Ectodermal cell (in vitro differentiated cells): ENCODE data around the gene PHF14.

Source experiments
- H3K27ac ChIP-seq: 2 replicates; pipeline ENCODE4 v1.7.0; 2013; ENCODE audit warnings: mild to moderate bottlenecking, low read depth, low read length; ENCODE audit not compliant: insufficient read depth, poor library complexity, severe bottlenecking
- H3K27me3 ChIP-seq: 2 replicates; pipeline ENCODE4 v1.7.0; 2013; ENCODE audit warnings: mild to moderate bottlenecking, low read length; ENCODE audit not compliant: insufficient read depth, control insufficient read depth, poor library complexity, severe bottlenecking
- H3K36me3 ChIP-seq: one replicate; pipeline ENCODE4 v1.7.0; 2013; ENCODE audit warnings: low read length; ENCODE audit not compliant: control insufficient read depth, insufficient read depth
- H3K4me1 ChIP-seq: one replicate; pipeline ENCODE4 v1.7.0; 2013; ENCODE audit warnings: low read length; ENCODE audit not compliant: control insufficient read depth, insufficient read depth
- H3K4me3 ChIP-seq: 2 replicates; pipeline ENCODE4 v1.7.0; 2013; ENCODE audit warnings: low read depth, low read length, control low read depth; ENCODE audit not compliant: insufficient read depth
- H3K9me3 ChIP-seq: 2 replicates; pipeline ENCODE4 v1.7.0; 2013; ENCODE audit warnings: mild to moderate bottlenecking, low read length, moderate library complexity; ENCODE audit not compliant: control insufficient read depth
- WGBS, 2 experiments: methylation state at CpG; one replicate each; pipeline ENCODE4 v1.1.7; 2013; ENCODE audit warnings: missing lambda C conversion rate in 2 of 2; 5-methylcytosine and 5-hydroxymethylcytosine counted together

Gene PHF14

DNA sequence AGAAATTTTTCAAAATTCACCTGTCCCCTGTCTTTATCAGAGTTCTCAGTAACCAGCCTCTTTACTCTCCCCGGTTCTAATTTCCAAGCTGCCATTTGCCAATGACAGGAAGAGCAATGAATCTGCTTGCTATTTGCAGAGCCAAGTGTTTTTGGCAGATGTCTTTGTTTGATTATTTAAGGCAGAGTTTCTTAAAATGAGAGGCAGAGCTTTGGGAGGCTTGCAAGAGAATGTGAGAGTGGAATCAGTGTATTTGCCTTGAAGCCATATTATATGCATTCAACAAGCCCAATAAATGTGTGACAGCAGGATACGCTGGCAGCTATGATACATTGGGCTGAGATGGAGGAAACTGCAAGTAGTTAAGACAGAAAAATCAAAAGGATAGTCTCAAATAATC lies 196.5 kb downstream of the PHF14 start:
- Histone ChIP-seq H3K36me3 (no peaks in the 10 kb centered on the region), H3K4me1 (no peaks in the 10 kb centered on the region), H3K4me3 (no peak overlapping the region), H3K9me3 (no peaks in the 10 kb centered on the region), H3K27me3 (no peaks in the 10 kb centered on the region), H3K27ac (no peak overlapping the region)
- 89 to 100% methylated on average over 2 of the region's 2 CpGs for WGBS, 2 experiments

DNA sequence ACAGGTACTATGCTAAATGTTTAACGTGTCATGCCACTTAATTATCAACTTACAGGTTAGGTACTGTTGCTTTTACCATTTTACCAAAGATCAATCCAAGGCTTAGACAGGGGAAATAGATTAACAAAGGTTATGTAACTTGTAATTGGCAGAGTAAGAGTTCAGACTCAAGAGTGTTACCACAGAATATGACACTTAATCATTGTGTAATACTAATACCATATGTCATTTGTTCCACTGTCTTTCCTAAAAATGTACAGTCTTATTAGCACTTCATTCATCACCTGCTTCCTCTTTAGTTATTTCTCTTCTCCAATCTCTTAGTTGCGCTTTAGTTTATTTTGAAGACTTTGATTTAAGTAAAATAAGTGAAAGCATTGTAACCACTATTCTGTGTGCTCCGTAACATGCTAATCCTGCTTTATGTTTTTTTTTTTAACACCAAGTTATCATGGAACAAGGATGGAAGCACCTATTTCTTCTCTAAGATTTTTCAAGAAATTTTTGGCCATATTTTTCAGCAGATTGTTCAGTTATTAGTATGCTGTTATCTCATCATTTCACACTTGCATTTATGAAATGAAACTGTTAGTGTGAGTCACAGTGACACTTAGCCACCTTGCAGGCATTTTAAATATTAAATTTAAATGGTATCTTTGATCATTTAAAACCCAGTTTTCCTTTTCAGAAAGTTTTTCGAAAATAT lies 197.3 kb downstream of the PHF14 start:
- Histone ChIP-seq H3K9me3 (no peaks in the 10 kb centered on the region), H3K36me3 (no peaks in the 10 kb centered on the region), H3K27me3 (no peaks in the 10 kb centered on the region), H3K4me3 (no peak overlapping the region), H3K4me1 (no peaks in the 10 kb centered on the region), H3K27ac (no peak overlapping the region)
- WGBS, 2 experiments: 83 to 94% methylated on average over 1 to 3 of the region's 4 CpGs

DNA sequence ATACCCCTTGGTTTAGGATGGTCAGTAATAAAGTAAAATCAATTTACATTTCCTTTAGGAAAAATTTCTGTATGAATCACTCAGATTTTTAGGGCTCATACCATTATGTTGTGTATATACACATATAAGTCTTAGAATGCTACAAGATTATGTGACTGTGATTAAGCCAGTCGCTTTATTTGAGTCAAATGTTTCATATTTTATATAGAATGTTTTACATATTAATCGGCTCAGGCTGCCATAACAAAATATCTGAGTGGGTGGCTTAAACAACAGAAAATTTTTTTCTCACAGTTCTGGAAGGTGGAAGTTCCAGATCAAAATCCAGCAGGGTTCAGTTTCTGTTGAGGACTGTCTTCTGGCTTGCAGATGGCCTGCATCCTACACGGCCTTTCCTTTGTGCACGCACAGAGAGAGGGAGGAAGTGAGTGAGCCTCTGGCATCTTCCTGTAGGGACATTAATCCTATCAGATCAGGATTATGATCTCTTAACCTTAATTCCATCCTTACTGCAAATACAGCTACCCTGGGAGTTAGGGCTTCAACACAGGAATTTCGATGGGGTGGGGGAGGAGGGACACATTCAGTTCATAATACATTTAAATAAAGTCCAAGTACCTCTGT lies 198.0 kb downstream of the PHF14 start:
- WGBS, 2 experiments: 83 to 84% methylated on average over 2 to 3 of the region's 5 CpGs
- no peaks in the 10 kb centered on the region for H3K27me3 ChIP-seq
- no peaks in the 10 kb centered on the region for H3K4me1 ChIP-seq
- H3K9me3 ChIP-seq: no peaks in the 10 kb centered on the region
- no peaks in the 10 kb centered on the region for H3K36me3 ChIP-seq
- H3K27ac ChIP-seq: no peak overlapping the region
- H3K4me3 ChIP-seq: no peak overlapping the region

DNA sequence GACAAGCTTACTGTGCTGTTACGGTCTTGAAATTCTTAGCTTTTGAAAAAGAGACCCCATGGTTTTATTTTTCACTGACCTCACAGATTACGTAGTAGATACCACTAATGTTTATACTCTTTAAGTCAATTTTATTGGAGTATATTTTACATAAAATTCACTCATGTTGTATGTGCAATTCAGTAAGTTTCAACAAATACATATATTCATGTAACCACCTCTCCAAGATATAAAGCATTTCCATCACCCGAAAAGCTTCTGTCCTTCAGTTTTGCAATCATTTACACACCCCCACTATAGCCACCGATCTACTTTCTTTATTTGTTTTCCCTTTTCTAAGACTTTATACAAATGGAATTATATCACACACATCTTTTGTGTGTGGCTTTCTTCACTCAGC lies 199.2 kb downstream of the PHF14 start:
- Histone ChIP-seq H3K4me1 (no peaks in the 10 kb centered on the region), H3K36me3 (no peaks in the 10 kb centered on the region), H3K27me3 (no peaks in the 10 kb centered on the region), H3K27ac (no peak overlapping the region), H3K4me3 (no peak overlapping the region), H3K9me3 (no peaks in the 10 kb centered on the region)
- 94% methylated on average over 3 of the region's 4 CpGs for WGBS, 2 experiments

DNA sequence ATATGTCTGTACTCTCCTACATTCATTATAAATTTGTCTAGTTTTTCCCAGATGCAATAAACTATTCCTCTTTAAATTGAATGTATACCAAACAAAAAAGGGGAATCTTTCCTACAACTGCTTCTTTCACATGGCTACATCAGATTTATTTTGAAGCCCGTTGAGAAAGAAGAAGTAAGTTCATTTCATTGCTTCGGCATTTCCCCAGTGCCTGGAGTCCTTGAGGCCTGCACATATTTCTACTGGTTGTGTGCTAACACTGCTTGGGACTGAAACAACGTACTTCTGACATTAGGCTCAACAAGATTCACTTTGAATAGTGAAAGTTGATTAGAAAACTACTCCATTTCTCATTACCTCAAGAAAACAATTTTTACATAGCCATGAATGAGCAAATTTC lies 201.7 kb downstream of the PHF14 start:
- no peaks in the 10 kb centered on the region for H3K27me3 ChIP-seq
- no peak overlapping the region for H3K27ac ChIP-seq
- no peaks in the 10 kb centered on the region for H3K9me3 ChIP-seq
- H3K36me3 ChIP-seq: no peaks in the 10 kb centered on the region
- no peaks in the 10 kb centered on the region for H3K4me1 ChIP-seq
- H3K4me3 ChIP-seq: no peak overlapping the region
- 86 to 92% methylated on average over 2 to 3 of the region's 3 CpGs for WGBS, 2 experiments

DNA sequence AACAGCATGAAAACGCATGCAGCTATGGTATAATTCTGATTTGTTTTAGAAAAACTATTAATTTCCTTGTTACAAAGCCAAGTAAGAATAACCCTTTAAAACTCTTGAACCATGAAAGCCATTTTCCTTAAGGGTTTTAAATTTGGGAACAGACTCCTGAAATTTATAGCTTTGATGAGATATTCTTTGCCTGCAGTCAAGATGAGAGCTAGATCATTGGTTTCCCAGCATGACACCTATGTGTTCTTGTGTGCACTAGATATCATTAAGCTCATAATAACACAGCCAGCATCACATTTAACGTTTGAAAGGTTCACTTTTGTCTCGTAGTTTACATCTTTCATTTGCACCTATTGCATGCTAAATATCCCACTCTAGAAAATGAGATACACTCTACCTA lies 202.2 kb downstream of the PHF14 start:
- Histone ChIP-seq H3K9me3 (no peaks in the 10 kb centered on the region), H3K27ac (no peak overlapping the region), H3K36me3 (no peaks in the 10 kb centered on the region), H3K4me3 (no peak overlapping the region), H3K4me1 (no peaks in the 10 kb centered on the region), H3K27me3 (no peaks in the 10 kb centered on the region)
- 70 to 93% methylated on average over 2 to 3 of the region's 3 CpGs for WGBS, 2 experiments

DNA sequence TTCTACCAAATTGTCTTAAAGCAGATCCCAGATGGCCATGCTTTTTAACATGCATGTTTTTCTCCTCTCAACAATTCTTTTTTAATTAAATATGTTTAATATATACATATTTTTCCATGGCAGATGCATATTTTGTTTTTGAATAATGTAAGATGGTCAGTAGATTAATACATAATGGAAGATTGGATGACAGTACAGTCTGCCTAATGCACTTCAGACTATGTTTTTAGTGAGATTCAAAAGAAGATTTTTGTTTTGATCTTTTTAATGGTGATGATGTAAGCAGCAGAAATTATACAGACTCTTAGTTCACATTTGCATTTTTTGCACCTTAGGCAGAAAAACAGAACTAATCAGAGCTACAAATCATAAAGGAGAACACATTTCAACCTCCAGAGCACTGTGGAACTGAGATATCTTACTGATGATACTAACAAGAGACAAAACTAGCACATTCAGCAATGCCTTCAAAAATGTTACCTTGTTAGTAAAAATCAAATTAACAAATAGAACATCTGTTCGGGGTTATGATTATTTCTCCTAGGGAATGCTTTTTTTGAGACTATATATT lies 203.4 kb downstream of the PHF14 start:
- Histone ChIP-seq H3K9me3 (no peaks in the 10 kb centered on the region), H3K36me3 (no peaks in the 10 kb centered on the region), H3K4me3 (no peak overlapping the region), H3K27ac (no peak overlapping the region), H3K4me1 (no peaks in the 10 kb centered on the region), H3K27me3 (no peaks in the 10 kb centered on the region)
- WGBS, 2 experiments: 80 to 90% methylated on average over 1 of the region's 1 CpG

DNA sequence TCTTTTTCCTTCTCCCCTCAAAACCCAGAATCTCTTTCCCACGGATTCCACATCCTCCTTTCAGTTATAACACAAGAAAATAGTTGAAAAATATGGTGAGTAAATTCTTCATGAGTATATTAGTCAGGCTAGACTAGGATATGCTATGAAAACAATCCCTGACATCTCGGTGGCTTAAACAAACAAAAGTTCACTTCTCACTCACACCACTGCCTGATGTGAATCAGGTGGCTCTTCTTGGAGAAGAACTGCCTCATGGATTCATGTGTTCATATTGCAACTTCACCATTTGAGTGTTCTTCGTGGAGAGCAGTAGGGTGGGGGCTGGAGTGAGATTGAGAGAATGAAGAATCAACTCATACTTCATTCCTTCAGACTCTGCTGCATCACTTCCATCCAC lies 204.1 kb downstream of the PHF14 start:
- no peaks in the 10 kb centered on the region for H3K27me3 ChIP-seq
- H3K9me3 ChIP-seq: no peaks in the 10 kb centered on the region
- H3K27ac ChIP-seq: no peak overlapping the region
- no peak overlapping the region for H3K4me3 ChIP-seq
- H3K4me1 ChIP-seq: no peaks in the 10 kb centered on the region
- no peaks in the 10 kb centered on the region for H3K36me3 ChIP-seq
- WGBS, 2 experiments: 90 to 100% methylated on average over 1 of the region's 3 CpGs

DNA sequence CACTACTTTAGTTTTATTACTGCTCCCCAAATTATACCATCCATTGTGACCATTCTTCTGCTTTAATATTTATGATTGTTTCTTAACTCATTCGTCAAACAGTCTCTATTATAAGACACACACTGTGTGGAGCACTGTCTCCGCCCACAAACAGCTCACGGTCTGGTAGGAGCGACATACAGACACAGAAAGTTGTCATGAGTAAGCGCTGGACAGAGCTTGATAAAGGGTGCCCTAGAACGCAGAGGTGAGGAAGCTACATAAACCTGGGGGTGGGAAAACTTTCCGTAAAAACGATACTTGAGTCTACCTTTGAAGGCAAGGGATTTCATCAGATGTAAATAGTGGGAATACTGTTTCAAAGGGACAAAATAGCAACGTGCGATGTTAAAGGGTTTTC lies 207.9 kb downstream of the PHF14 start:
- 93 to 95% methylated on average over 10 of the region's 10 CpGs for WGBS, 2 experiments

DNA sequence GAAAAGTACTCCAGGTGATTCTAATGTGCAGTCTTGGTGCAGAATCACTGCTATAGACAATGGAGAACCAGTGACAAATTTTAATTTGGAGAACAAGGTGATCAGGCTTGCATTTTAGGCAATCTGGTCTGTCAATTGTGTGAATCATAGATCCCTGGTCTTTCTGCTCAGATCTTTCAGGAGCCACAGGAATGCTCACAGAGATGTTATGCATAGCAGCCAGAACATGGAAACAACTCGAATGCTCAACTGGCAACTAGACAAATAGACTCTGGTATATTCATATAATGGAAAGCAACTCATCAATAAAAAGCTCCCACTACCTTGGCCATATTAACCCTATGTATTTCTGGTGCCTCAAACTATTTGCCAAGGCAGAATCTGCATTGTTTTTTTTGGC lies 209.1 kb downstream of the PHF14 start:
- no peak overlapping the region for H3K27ac ChIP-seq
- 90 to 100% methylated on average over 1 of the region's 1 CpG for WGBS, 2 experiments
- H3K9me3 ChIP-seq: peaks cover 5% of the 10 kb centered on the region
- H3K4me1 ChIP-seq: no peaks in the 10 kb centered on the region
- H3K27me3 ChIP-seq: no peaks in the 10 kb centered on the region
- H3K36me3 ChIP-seq: no peaks in the 10 kb centered on the region
- H3K4me3 ChIP-seq: no peak overlapping the region

More for the DNA sequence above, 207.9 kb downstream of the PHF14 start:
- Histone ChIP-seq H3K4me3 (no peak overlapping the region), H3K27me3 (no peaks in the 10 kb centered on the region), H3K27ac (no peak overlapping the region), H3K9me3 (peaks cover 5% of the 10 kb centered on the region), H3K36me3 (no peaks in the 10 kb centered on the region), H3K4me1 (no peaks in the 10 kb centered on the region)
